Tibial nerve (tissue), 4 donors: ENCODE data around the gene DNAJC5G. TPM values are rescaled to one million over a fixed set of nuclear protein-coding genes. Genes with fewer than 3 reads are reported as not detected.

ENCODE experiments used
- DNase-seq, 2 donors: peaks; one replicate each; pipeline ENCODE4 v3.0.0-alpha.2; 2019; ENCODE audit warnings: low spot score in 2 of 2
- H3K27ac ChIP-seq, 4 donors: fragments of 200-600 bp; sonication (generic) in 3 of 4; one replicate each; pipeline ENCODE4 v1.5.1; 2017 to 2019; ENCODE audit warnings: mild to moderate bottlenecking in 1 of 4
- H3K27me3 ChIP-seq, 2 donors: fragments of 200-600 bp; sonication (generic) in 1 of 2; one replicate each; pipeline versions ENCODE4 v1.5.1 to v1.6.0; 2017 to 2019
- H3K36me3 ChIP-seq, 3 donors: fragments of 200-600 bp; sonication (generic); one replicate each; pipeline ENCODE4 v1.5.1; 2018 to 2019
- H3K4me1 ChIP-seq, 4 donors: fragments of 200-600 bp; sonication (generic) in 3 of 4; one replicate each; pipeline ENCODE4 v1.5.1; 2017 to 2019
- H3K4me3 ChIP-seq, 4 donors: fragments of 200-600 bp; sonication (generic) in 3 of 4; one replicate each; pipeline ENCODE4 v1.5.1; 2017 to 2019; ENCODE audit warnings: mild to moderate bottlenecking in 1 of 4, moderate library complexity in 1 of 4
- H3K9me3 ChIP-seq, 4 donors: fragments of 200-600 bp; sonication (generic) in 3 of 4; one replicate each; pipeline ENCODE4 v1.5.1; 2017 to 2019
- EP300 ChIP-seq, 2 donors: sonication (generic); formaldehyde crosslinking; IDR thresholded peaks; one replicate each; pipeline ENCODE4 v1.6.1; 2017; ENCODE audit warnings: antibody characterized with exemption in 2 of 2, mild to moderate bottlenecking in 1 of 2
- POLR2A ChIP-seq, 2 donors: fragments of 450-650 bp; IDR thresholded peaks; one replicate each; pipeline ENCODE4 v1.6.1; 2017; ENCODE audit warnings: antibody characterized with exemption in 2 of 2, mild to moderate bottlenecking in 2 of 2, moderate library complexity in 2 of 2
- WGBS, 2 donors: methylation state at CpG; one replicate each; pipeline ENCODE4 v1.1.5; 2018; 5-methylcytosine and 5-hydroxymethylcytosine counted together
- total RNA-seq, 4 donors: library from RNA; depleted of rRNA; stranded (reverse); fragments of >200 nt; gene quantifications; one replicate each; pipeline ENCODE4 v1.1.0, GENCODE V29; 2016
- TF ChIP-seq, protein P1 (sequence below), 5 experiments: fragments of 200-600 bp in 3 of 5; fragments of 450-650 bp in 2 of 5; sonication (generic) in 3 of 5; IDR thresholded peaks; one replicate each; pipeline ENCODE4 v1.5.1; 2016 to 2019; ENCODE audit warnings: antibody characterized with exemption in 5 of 5, mild to moderate bottlenecking in 3 of 5, moderate library complexity in 2 of 5

DNAJC5G gene
- total RNA-seq, 4 donors from 2014 or later: 2.5 TPM; not detected in 3

DNA sequence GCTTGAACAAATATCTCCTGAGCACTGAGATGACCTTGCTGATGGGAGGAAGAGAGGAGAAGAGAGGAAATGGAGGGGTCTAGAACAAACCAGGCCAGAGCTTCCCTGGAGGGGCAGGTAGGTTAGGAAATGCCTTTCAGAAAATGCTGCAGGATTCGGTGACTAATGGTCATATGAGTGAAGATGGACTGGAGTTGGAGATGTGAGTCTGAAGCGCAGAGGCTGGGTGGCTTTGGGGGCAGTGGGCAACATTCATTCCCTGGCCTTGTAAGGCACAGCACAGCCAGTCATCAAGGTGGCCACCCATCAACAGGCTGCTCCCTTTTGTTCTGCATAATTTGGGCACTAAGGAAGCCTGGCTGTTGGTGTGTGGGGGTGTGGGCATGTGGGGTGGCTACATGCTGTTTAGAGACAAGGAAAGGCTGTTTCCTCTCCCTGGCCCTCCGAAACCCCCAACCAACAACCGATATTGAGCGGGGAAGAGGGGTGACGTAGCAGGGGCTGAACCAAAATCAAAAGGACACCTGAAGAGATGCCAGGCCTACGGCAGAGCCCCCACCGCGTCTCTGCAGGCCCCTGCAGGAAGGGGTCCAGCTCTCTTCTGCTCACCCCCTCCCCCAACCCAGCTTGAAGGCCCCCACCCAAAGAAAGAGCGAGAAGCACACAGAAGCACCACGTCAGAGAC, 13.8 kb upstream of the DNAJC5G start:
- 34 to 52% methylated on average over 11 of the region's 11 CpGs for WGBS, 2 donors
- no peak for DNase-seq
- Histone ChIP-seq H3K27ac (no peak overlapping the region), H3K36me3 (no peaks in the 10 kb centered on the region), H3K9me3 (no peaks in the 10 kb centered on the region), H3K4me3 (no peak overlapping the region), H3K27me3 (peaks cover 0 to 96% of the 10 kb centered on the region in 2 donors), H3K4me1 (peaks cover 0 to 40% (median 25%) of the 10 kb centered on the region in 4 donors)
- TF ChIP-seq EP300 (IDR thresholded peaks at IDR 0.05) (no peak), POLR2A (IDR thresholded peaks at IDR 0.05) (no peak)
- TF ChIP-seq, protein P1, sequence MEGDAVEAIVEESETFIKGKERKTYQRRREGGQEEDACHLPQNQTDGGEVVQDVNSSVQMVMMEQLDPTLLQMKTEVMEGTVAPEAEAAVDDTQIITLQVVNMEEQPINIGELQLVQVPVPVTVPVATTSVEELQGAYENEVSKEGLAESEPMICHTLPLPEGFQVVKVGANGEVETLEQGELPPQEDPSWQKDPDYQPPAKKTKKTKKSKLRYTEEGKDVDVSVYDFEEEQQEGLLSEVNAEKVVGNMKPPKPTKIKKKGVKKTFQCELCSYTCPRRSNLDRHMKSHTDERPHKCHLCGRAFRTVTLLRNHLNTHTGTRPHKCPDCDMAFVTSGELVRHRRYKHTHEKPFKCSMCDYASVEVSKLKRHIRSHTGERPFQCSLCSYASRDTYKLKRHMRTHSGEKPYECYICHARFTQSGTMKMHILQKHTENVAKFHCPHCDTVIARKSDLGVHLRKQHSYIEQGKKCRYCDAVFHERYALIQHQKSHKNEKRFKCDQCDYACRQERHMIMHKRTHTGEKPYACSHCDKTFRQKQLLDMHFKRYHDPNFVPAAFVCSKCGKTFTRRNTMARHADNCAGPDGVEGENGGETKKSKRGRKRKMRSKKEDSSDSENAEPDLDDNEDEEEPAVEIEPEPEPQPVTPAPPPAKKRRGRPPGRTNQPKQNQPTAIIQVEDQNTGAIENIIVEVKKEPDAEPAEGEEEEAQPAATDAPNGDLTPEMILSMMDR (IDR thresholded peaks at IDR 0.05): no peak

DNA sequence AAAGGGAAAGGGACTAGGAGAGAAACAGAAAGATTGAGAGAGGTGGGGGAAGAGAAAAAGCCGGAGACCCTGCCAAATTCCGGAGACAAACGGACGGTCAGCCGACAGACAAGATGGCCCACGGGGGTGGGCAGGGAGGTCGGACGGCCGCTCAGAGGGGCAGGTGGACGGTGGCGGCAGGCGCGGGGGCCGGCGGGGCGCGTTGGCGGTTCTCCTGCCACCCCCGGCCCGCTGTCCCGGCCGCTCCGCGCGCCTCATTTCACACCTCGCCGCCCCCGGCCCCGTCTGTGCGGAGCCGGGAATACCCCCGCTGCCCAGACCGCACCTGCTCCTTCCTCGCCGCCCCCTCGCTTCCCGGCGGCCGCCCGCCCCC, 13.3 kb upstream of the DNAJC5G start:
- H3K9me3 ChIP-seq: no peaks in the 10 kb centered on the region
- peak overlapping the region in 2 of 4 donors; percentile 48 to 55 for H3K4me3 ChIP-seq
- TF ChIP-seq EP300 (IDR thresholded peaks at IDR 0.05) (no peak), POLR2A (IDR thresholded peaks at IDR 0.05) (no peak)
- TF ChIP-seq, protein P1 (IDR thresholded peaks at IDR 0.05): no peak
- no peaks in the 10 kb centered on the region for H3K36me3 ChIP-seq
- peaks cover 0 to 95% of the 10 kb centered on the region in 2 donors for H3K27me3 ChIP-seq
- H3K4me1 ChIP-seq: peaks cover 0 to 40% (median 25%) of the 10 kb centered on the region in 4 donors
- no peak overlapping the region for H3K27ac ChIP-seq
- no peak for DNase-seq
- 3 to 5% methylated on average over 12 to 15 of the region's 40 CpGs for WGBS, 2 donors

DNA sequence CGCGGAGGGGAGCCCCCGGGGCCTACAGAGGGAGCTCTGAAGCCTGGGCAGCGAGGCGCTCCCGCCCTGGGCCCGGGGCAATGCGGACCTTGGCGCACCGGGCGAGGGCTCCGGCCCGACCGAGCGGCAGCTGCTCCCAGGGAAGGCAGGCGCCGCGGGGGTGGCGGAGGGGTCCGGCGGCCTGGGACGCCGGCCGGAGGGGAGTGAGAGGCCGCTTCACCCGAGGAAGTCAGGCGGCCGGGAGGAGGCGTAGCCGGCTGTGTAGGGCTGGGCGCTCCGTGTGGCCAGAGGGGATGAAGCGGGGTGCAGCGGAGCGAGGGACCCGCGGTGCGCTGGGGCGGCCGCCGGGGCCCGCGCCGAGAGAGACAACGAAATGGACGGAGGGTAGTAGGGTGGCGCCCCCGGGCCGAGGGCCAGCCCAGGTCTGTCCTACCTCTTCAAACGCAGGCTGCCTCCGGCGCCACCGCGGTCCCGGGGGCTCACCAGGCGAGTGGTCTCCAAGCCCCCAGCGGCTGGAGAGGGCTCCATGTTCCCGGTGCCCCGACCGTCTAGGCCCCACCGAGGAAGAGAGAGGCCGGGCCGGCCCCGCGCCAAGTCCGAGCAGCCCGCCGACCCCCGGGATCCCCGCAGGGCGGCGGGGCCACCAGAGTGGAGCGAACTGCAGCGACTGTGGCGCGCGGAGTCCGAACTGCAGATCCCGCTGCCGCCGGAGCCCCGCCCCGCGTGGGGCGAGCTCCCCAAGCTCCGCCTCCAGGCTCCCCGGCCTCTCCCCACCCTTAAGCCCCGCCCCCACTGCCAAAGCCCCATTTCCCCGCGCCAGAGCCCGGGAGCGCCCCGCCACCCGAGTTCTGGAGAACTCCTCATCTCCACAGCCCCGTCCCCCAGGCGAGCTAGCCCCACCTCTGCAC, 12.6 kb upstream of the DNAJC5G start, which contains the start of gene SLC30A3:
Gene SLC30A3 (minus strand): TSS at position 669 of the 908 bp plus-strand sequence. CDS start 141 bp downstream, at position 528.
- Histone ChIP-seq H3K27me3 (peaks cover 0 to 95% of the 10 kb centered on the region in 2 donors), H3K27ac (no peak within 1 kb of the TSS), H3K4me1 (peaks cover 0 to 40% (median 25%) of the 10 kb centered on the region in 4 donors), H3K4me3 (peak within 1 kb of the TSS; percentile 28 to 55 (median 44)), H3K36me3 (no peaks in the 10 kb centered on the region), H3K9me3 (no peaks in the 10 kb centered on the region)
- TF ChIP-seq, protein P1 (IDR thresholded peaks at IDR 0.05): no peak
- TF ChIP-seq POLR2A (IDR thresholded peaks at IDR 0.05): no peak
- TF ChIP-seq EP300 (IDR thresholded peaks at IDR 0.05): no peak
- 1 to 2% methylated on average over 17 to 64 of the region's 96 CpGs for WGBS, 2 donors
- DNase-seq: peak; percentile 10 to 23

DNA sequence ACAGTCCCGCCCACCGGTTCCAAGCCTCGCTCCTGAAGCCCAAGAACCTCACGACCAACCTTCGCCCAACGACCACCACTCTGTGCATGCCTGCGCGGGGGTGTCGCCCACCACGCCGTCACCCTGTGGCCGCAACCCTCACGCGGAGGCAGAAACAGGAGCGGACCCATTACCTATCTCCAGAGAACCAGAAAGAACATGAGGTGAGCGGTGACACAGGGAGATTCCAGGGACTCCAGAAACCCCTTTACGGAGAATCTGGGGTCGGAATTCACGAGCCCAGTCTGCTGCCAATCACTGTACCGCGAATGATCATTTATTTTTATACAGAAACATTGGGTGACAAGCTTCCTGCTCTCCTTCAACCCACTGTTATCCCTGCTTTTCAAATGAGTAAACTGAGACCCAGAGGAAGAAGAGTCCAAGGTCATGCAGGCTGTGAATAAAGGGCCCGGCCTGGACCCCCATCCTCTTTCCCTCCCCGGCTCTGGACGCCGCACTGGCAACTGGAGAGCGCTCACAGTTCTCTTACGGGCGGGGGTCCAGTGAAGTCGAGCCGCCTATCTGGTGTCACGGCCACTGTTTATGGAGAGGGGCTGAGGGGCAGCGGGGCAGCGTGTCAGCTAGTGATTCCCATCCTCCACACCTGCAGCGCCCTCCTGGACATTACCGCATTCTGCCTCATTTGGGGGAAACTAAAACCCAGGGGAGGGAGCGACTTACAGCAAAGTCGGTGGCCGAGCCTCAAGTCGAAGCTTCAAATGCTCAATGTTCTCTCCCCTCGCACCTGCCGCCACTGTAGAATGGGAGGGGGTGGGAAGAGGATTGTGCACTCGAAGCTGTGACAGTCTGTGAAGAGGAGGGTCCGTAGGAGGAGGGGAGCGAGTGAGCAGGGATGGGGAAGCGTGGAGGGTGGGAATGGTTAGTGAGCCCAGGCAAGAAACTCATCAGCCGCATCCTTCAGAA, 11.7 kb upstream of the DNAJC5G start:
- DNase-seq: no peak
- H3K9me3 ChIP-seq: no peaks in the 10 kb centered on the region
- peaks cover 0 to 96% of the 10 kb centered on the region in 2 donors for H3K27me3 ChIP-seq

More for the DNA sequence above, 11.7 kb upstream of the DNAJC5G start:
- TF ChIP-seq, protein P1 (IDR thresholded peaks at IDR 0.05): no peak
- no peak for TF ChIP-seq EP300 (IDR thresholded peaks at IDR 0.05)
- no peak for TF ChIP-seq POLR2A (IDR thresholded peaks at IDR 0.05)
- Histone ChIP-seq H3K36me3 (no peaks in the 10 kb centered on the region), H3K4me1 (peaks cover 0 to 40% (median 25%) of the 10 kb centered on the region in 4 donors), H3K4me3 (peak overlapping the region; percentile 28 to 55 (median 44)), H3K27ac (no peak overlapping the region)
- 1 to 3% methylated on average over 46 of the region's 46 CpGs for WGBS, 2 donors
